Activated naive CD4-positive, alpha-beta T cell treated with anti-CD3 and anti-CD28 coated beads, Interleukin-2, amount 50 U/mL, for 16 hours (primary cell): ENCODE results near the gene ABHD16A.

Experiments used
- DNase-seq: peaks from one replicate; pipeline ENCODE4 v3.0.0-alpha.2; 2020

ABHD16A gene

DNA sequence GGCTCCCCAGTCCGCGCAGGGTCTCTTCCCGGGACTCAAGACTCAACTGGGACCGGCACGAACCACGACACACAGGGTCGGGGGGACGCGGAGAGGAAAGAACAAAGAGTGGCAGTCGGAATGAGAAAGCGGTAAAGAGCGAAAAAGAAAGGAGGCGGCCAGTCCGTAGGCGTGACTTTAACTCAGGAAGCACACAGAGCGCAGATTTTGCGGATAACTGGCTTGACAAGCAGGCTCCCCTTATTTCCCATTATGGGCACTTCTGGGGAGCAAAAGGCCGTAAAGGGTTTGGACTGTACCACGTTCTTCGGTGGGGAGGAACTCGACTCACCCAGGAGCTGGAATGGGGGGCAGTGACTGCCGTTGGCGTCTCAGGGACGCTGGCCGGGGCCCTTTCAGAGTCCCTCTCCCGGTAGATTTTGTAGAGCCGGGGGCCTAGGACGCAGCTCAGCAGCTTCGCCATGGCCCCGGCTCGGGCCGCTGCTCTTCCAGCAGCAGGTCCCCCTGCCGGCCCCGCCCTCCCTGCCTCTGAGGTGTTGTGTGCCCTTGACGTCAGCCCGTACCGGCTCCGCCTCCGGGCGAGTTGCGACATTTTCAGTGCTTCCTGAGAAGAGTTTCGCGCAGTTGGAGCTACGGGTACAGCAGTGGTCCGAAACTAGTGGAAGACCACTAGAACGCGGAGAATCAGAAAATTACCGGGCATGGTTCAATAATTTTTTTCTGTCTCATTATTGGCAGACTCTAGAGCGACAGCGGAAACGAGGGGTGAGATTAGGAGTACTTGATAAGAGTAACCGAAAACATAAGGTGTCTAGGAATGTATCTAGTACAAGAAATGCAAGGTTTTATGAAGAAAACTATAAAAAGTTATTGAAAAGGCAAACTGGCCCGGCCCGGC is at the start of gene ABHD16A:
TSS of gene ABHD16A (minus strand) at position 506 of the 898 bp plus-strand sequence. CDS start at position 463, 43 bp downstream.
- DNase-seq, result peak; percentile 97

- DNase-seq, result no peak
Measured at GRCh38 chr6:31752739-31753319, 49.7 kb upstream of the ABHD16A start.

DNA sequence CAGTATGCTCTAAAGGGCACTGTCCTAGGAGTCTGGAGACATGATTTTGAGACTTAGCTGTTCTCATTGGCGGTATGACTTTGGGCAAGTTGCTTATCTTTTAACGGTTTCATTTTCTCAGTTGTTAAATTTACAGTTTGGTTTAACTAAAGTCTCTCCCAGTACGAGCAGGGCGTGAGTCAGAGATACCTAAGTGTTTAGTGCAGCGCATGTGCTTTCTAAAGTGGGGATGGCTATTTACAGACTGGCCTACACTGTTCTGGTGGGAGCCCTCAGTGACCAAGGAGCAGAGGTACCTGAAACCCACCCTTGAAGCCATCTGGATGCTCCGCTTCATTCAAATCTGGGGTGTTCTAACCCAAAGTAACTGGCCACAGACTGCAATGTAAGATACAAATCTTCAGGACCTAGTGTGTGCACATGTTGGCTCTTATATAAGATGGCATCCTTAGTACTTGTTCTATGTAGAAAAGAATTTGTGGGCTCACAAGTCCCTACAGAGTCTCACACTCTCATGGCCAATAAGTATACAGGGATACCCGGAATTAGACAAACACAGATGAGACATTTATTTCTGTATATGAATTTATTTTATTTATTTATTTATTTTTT is 47.4 kb upstream of the ABHD16A start:
- no peak for DNase-seq

GRCh38 chr6:31749301-31750036 is 46.3 kb upstream of the ABHD16A start:
- no peak for DNase-seq

DNA sequence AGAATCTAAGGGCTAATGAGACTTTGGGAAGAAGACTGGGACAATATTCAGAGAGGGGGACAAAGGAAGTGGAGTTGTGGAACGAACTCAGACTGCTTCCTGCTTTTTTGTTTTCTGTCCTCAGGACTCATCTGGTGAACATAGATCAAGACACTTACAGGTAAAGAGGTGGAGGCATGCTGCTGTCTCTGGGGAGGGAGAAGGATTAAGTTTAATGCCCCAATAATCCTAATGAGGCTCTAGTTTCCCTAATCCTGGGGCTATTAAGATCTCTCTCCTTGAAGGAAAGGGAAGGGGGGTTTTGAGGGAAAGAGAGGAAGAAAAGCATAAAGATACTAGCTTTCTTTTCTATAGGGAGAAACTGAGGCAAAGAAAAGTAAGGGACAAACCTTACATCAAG is 41.3 kb upstream of the ABHD16A start:
- DNase-seq, result no peak

GRCh38 chr6:31742894-31743293 is 39.8 kb upstream of the ABHD16A start:
- no peak for DNase-seq

DNA sequence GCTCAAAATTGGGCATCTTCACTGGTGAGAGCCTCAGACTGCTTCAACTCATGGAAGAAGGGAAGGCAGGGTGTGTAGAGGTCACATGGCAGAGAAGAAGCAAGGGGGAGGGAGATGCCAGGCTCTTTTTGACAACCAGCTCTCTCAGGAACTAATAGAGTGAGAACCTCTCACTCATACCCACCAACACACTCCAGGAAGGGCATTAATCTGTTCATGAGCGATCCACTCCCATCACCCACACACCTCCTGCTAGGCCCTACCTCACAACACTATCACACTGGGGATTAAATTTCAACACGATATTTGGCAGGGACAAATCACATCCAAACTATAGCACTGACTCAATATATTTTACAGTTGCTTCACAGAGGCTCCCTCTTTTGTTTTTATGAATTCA is 38.7 kb upstream of the ABHD16A start:
- no peak for DNase-seq

DNA sequence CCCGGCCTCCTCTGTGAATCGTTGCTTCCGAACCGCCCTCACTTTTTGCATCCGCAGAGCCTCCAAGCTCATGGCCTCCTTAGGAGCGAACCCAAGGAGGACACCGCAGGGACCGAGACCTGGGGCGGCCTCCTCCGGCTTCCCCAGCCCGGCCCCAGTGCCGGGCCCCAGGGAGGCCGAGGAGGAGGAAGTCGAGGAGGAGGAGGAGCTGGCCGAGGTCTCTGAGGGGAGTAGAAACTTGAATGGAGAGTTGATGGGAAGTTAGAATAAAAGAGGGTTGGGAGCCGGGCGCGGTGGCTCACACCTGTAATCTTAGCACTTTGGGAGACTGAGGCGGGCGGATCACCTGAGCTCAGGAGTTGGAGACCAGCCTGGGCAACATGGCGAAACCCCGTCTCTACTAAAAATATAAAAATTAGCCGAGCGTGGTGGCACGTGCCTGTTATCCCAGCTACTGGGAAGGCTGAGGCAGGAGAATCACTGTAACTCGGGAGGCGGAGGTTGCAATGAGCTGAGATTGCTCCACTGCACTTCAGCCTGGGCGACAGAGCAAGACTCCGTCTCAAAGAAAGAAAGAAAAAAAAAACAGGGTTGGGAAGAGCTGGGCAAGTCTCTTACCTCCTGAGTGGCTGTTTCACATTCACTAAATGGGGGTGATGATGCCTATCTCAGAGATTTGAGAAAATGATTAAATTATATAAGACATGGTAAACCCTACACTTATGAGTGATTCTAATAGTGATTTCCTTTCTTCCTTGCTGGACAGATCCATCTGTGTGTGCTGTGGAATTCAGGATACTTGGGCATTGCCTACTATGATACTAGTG is 37.5 kb upstream of the ABHD16A start:
- DNase-seq, result no peak

DNA sequence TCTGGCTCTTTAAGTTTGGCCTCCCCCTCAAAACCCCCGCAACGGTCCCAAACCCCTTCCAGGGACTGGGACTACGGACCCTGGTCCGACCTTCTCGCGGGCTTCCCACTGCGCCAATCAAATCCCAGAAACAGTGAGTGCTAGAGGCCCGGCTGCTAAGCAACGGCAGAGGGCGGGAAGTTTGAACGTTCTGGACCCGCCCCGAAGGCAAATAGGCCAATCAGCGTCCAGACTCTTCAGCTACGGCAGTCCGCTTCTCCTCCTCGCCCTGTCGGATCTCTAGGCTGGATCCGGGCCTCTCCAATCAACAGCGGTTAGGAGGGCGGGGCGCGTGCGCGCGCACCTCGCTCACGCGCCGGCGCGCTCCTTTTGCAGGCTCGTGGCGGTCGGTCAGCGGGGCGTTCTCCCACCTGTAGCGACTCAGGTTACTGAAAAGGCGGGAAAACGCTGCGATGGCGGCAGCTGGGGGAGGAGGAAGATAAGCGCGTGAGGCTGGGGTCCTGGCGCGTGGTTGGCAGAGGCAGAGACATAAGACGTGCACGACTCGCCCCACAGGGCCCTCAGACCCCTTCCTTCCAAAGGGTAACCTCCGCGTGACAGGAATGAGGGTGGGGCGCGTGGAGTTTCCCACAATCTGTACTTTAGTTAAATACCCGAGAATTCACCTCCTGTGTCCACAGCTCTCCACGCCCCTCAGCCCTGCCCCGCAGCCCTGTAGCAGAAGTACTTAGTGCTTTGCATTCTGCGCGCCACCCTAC is 36.7 kb upstream of the ABHD16A start, which contains the start of gene MSH5:
TSS of gene MSH5 (plus strand) at position 367 of the 758 bp plus-strand sequence. CDS start 462 bp downstream, outside the sequence.
- peak; percentile 95 for DNase-seq

DNA sequence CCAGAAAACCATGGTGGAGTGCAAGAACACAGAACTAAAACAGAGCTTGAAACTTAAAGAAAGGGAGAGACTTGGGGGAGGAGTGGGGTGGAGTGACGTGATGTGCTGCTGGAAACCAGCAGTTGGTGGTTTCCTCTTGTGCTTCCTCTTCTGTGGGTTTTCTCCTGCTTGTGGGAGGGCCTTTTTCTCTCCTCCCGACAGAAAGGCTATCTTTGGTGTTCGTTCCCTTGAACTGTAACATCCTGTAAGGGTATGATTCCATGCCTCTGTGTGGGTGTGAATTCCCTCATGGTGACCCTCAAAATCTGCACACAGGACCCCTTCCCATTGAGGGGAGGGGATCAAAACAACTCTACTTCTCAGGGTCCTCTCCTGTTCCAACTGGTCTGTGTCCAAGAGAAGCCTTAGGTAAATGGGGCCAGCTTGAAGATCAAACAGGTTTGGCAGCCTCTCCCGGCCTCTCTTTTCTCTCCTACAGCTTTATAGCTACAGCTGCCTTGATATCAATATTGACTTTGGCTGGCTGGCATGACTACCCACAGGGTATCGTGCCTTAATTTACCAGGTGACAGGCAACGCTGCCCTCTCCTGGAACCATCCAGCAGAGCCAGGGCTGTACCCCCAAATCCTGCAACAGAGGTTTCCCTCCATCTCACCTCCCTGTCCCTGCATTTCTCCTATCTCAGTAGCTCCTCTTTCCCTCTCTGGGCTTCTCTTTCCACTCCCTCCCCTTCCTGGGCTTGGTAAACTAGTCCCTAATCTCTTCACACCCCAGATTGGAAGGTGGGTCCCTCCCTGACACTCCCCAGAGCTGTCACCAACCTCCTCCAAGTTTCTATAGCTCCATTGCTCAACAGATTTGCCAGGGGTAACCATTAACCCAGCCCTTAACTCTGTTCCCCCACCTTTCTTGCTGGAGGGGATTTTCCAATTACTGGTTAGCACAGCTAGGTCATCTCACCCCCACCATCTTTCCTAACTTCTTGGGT is 35.2 kb upstream of the ABHD16A start:
- peak; percentile 43 for DNase-seq

GRCh38 chr6:31737315-31737990 is 34.3 kb upstream of the ABHD16A start:
- DNase-seq, result no peak

DNA sequence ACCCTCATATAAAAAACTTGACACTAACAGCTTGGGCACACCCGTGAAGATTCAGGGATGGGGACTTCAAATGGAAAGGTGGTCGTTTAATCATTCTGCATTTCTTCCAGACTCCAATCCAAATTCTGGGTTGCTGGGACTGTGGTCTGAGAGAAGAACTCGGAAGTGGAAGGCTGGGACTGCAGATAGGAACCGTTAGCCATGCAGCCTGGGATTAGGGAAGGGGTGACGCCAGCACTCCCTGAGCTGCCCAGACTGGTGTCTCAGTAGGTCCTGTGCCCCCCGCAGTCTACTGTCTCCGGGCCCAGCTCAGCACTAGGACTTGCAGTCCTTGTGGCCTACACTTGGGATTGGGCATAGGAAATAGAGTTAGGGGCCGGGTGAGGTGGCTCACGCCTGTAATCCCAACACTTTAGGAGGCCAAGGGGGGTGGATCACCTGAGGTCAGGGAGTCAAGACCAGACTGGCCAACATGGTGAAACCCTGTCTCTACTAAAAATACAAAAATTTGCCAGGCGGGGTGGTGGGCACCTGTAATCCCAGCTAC is 33.7 kb upstream of the ABHD16A start:
- no peak for DNase-seq

GRCh38 chr6:31736021-31736767 is 33.1 kb upstream of the ABHD16A start, which contains the start of gene CLIC1:
TSS of gene CLIC1 (minus strand) at chr6:31736530. CDS start at chr6:31736300, 230 bp downstream.
- DNase-seq, result peak; percentile 79

- peak; percentile 37 for DNase-seq
Measured at GRCh38 chr6:31734821-31735406, 31.8 kb upstream of the ABHD16A start.

DNA sequence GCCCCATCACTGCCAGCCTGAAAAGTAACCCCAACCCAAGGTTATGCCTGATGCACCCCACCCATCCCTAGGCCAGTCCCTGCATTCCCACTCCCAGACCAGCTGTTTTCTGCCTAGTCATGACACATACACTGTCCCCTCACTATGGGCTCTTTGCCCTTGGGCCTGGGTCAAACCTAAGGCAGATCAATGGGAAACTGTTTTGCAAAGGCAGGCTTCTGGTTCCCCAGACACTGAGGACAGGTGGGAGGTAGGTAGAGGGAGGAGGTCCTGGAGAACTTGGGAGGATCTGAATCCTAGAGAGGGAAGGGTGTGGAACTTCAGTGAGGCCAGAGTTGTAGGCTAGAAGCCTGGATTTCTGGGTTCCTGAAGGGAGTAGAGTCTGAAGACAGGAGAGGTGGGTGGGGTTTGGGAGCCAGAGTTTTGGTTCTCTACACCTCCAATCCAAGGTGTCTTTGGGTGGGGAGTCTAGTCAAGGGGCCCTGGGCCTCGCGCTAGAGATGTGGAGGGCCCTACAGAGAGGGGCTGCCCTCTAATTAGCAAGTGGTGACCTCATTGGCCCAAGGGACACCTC is 31.2 kb upstream of the ABHD16A start:
- DNase-seq, result no peak

GRCh38 chr6:31733734-31734133 is 30.6 kb upstream of the ABHD16A start:
- no peak for DNase-seq

DNA sequence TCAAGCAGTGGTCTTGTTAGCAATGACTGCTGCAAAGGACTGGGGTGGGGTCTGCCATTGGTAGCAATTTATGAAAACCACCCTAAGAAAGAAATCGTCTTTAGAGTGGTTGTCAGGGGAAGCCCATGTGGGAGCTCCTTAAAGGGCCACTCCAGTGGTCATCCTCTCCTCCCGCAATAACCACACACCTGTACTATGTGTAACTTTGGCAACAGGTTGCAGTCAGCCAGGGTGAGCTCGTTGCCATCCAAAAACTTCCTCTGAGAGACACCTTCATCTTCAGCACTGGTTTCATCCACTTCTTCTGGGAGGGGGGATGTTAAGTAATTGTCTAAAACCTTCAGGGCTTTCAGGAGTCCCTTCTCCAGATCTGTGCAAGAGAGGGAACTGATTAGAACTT is 28.9 kb upstream of the ABHD16A start:
- DNase-seq, result no peak
